Smooth muscle cell (in vitro differentiated cells): ENCODE data around the gene CD72. TPM values are rescaled to one million over a fixed set of nuclear protein-coding genes. Genes with fewer than 3 reads are reported as not detected.

ENCODE experiments used
- DNase-seq: peaks from one replicate; lab custom pipeline; 2025; ENCODE audit not compliant: unreplicated experiment; lab: John Stamatoyannopoulos, UW
- H2AFZ ChIP-seq: fragments of 200-600 bp; sonication (generic); 2 replicates; pipeline ENCODE4 v1.6.0; 2016; ENCODE audit warnings: antibody characterized with exemption, low read depth, mild to moderate bottlenecking
- H3F3A ChIP-seq: fragments of 200-600 bp; sonication (generic); 2 replicates; pipeline ENCODE4 v1.6.0; 2017; ENCODE audit warnings: antibody characterized with exemption, low read depth
- H3K27ac ChIP-seq: fragments of 200-600 bp; sonication (generic); 2 replicates; pipeline ENCODE4 v1.5.1; 2016; ENCODE audit warnings: low read depth, mild to moderate bottlenecking
- H3K27me3 ChIP-seq: fragments of 200-600 bp; sonication (generic); 2 replicates; pipeline ENCODE4 v1.6.1; 2016; ENCODE audit warnings: low read depth, mild to moderate bottlenecking
- H3K36me3 ChIP-seq: fragments of 200-600 bp; sonication (generic); 2 replicates; pipeline ENCODE4 v1.5.1; 2016; ENCODE audit warnings: low read depth
- H3K4me1 ChIP-seq: fragments of 200-600 bp; sonication (generic); 2 replicates; pipeline ENCODE4 v1.5.1; 2016; ENCODE audit warnings: low read depth
- H3K4me2 ChIP-seq: fragments of 200-600 bp; sonication (generic); 2 replicates; pipeline ENCODE4 v1.6.0; 2016; ENCODE audit warnings: mild to moderate bottlenecking
- H3K4me3 ChIP-seq: fragments of 200-600 bp; sonication (generic); 2 replicates; pipeline ENCODE4 v1.5.1; 2016; ENCODE audit warnings: mild to moderate bottlenecking
- H3K79me2 ChIP-seq: fragments of 200-600 bp; sonication (generic); 2 replicates; pipeline ENCODE4 v1.6.0; 2016; ENCODE audit warnings: low read depth, mild to moderate bottlenecking
- H3K9ac ChIP-seq: fragments of 200-600 bp; sonication (generic); 2 replicates; pipeline ENCODE4 v1.6.0; 2016; ENCODE audit warnings: low read depth
- H3K9me3 ChIP-seq: fragments of 200-600 bp; sonication (generic); replicated peaks from 2 replicates; pipeline ENCODE4 v1.5.1; 2016; ENCODE audit warnings: low read depth
- H4K20me1 ChIP-seq: fragments of 200-600 bp; sonication (generic); 2 replicates; pipeline ENCODE4 v1.6.0; 2016; ENCODE audit warnings: low read depth
- WGBS: methylation state at CpG from one replicate; pipeline ENCODE4 v1.1.7; 2016; ENCODE audit warnings: low lambda C conversion rate; 5-methylcytosine and 5-hydroxymethylcytosine counted together
- microRNA-seq: library from miRNA; unstranded; fragments of <30 nt; microRNA quantifications from one replicate; pipeline ENCODE4, GENCODE V29; 2016; ENCODE audit warnings: borderline number of aligned reads
- polyA plus RNA-seq: library from polyadenylated mRNA; unstranded; fragments of >200 nt; fragmentation: Nextera tagmentation; extraction: Ambion mirVana; gene quantifications from 2 replicates; pipeline ENCODE4 v1.2.1, GENCODE V29; 2016
- small RNA-seq: library from RNA; depleted of rRNA; stranded (forward); fragments of <200 nt; gene quantifications from one replicate; pipeline ENCODE3, GENCODE V24; 2014
- total RNA-seq: library from RNA; depleted of rRNA; stranded (reverse); fragments of >200 nt; gene quantifications from 2 replicates; pipeline ENCODE4 v1.2.3, GENCODE V29; 2014
- TF ChIP-seq, protein P1 (sequence below): fragments of 200-600 bp; sonication (generic); IDR thresholded peaks from 2 replicates; pipeline ENCODE4 v1.5.1; 2017; ENCODE audit warnings: borderline replicate concordance, mild to moderate bottlenecking, antibody characterized with exemption; ENCODE audit not compliant: insufficient read depth, poor library complexity, severe bottlenecking

Gene CD72
- total and polyA plus RNA-seq, 2 experiments from 2014 or later = 0.45 to 2.9 TPM

DNA sequence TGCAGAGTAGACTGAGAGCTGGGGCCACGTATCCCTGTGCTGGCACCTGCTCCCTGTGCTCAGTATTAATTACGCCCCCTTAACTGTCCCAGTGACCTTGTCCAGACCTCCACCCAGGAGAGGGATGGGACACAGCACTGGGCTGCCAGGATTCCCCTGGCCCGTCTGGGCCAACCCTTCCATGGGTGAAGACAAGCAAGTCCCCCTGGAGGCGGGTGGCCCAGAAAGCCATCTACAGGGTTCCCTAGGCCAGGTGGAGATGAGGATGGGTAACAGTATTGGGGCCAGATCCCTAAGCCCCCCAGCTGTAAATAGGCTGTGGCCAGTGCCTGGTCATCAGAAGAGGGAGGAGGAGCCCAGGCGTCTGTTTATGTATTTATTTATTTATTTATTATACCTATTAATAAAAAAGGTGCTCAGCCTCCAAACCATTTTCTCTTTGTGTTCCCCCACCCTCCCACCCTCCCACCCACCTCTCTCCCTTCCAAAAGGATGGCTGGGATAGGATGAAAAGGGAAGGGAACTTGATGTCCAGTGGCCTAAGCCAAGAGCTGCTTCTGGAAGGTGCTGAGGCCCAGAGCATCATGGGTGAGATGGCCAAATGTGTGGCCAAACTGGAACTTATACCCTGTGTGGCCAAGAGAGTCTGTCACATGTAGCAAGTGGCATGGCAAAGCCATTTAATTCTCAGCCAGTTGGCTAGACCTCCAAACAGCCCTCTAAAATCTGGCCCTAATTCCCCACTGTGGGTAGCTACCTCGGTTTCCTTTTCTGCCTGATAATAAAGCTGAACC is 56.5 kb downstream of the CD72 start:
- no peak for DNase-seq
- no peaks in the 10 kb centered on the region for H3F3A ChIP-seq
- no peak overlapping the region for H2AFZ ChIP-seq
- H3K27ac ChIP-seq = no peak overlapping the region
- no peaks in the 10 kb centered on the region for H3K4me1 ChIP-seq
- H4K20me1 ChIP-seq = no peaks in the 10 kb centered on the region
- no peak overlapping the region for H3K4me3 ChIP-seq
- no peaks in the 10 kb centered on the region for H3K9me3 ChIP-seq
- TF ChIP-seq, protein P1, sequence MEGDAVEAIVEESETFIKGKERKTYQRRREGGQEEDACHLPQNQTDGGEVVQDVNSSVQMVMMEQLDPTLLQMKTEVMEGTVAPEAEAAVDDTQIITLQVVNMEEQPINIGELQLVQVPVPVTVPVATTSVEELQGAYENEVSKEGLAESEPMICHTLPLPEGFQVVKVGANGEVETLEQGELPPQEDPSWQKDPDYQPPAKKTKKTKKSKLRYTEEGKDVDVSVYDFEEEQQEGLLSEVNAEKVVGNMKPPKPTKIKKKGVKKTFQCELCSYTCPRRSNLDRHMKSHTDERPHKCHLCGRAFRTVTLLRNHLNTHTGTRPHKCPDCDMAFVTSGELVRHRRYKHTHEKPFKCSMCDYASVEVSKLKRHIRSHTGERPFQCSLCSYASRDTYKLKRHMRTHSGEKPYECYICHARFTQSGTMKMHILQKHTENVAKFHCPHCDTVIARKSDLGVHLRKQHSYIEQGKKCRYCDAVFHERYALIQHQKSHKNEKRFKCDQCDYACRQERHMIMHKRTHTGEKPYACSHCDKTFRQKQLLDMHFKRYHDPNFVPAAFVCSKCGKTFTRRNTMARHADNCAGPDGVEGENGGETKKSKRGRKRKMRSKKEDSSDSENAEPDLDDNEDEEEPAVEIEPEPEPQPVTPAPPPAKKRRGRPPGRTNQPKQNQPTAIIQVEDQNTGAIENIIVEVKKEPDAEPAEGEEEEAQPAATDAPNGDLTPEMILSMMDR = no peak
- no peaks in the 10 kb centered on the region for H3K27me3 ChIP-seq
- H3K4me2 ChIP-seq = no peak overlapping the region
- 93% methylated on average over 6 of the region's 6 CpGs for WGBS
- H3K9ac ChIP-seq = no peak overlapping the region
- no peaks in the 10 kb centered on the region for H3K79me2 ChIP-seq
- no peaks in the 10 kb centered on the region for H3K36me3 ChIP-seq

DNA sequence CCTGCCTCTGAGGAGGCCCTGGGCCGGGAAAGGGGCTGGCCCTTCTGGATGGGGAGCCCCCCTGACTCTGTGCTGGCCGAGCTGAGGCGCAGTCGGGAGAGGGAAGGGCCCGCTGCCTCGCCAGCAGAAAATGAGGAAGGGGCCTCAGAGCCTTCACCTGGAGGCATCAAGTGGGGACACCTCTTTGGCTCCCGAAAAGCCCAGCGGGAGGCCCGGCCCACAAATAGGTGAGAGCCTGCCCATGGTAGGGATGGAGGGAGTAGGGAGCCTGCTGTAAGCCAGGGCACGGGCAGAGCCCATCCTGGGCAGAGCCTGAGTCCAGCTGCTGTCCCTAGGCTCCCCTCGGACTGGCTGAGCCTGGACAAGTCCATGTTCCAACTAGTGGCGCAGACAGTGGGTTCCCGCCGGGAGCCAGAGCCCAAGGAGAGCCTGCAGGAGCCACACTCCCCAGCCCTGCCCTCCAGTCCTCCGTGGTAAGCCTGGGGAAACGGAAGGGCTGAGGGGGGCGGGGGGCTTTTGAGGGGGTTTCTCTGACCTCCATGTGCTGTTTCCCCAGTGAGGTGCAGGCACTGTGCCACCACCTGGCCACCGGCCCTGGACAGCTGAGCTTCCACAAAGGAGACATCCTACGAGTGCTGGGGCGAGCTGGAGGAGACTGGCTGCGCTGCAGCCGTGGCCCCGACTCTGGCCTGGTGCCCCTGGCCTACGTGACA is 57.4 kb downstream of the CD72 start:
- TF ChIP-seq, protein P1 = no peak
- no peak for DNase-seq
- H3K36me3 ChIP-seq = no peaks in the 10 kb centered on the region
- H3F3A ChIP-seq = no peaks in the 10 kb centered on the region
- no peaks in the 10 kb centered on the region for H4K20me1 ChIP-seq
- H3K4me2 ChIP-seq = no peak overlapping the region
- H3K9ac ChIP-seq = no peak overlapping the region
- H3K4me1 ChIP-seq = no peaks in the 10 kb centered on the region
- H2AFZ ChIP-seq = no peak overlapping the region
- no peaks in the 10 kb centered on the region for H3K9me3 ChIP-seq
- no peak overlapping the region for H3K27ac ChIP-seq
- no peak overlapping the region for H3K4me3 ChIP-seq
- no peaks in the 10 kb centered on the region for H3K27me3 ChIP-seq
- 96% methylated on average over 24 of the region's 24 CpGs for WGBS
- no peaks in the 10 kb centered on the region for H3K79me2 ChIP-seq

Small RNA genes lying within 50 kb of the gene (microRNA-seq; reads per million reads assigned to microRNA genes)
- 4.1 reads per million for gene MIR4667

Small RNA genes lying within 50 kb of the gene (small RNA-seq; reads per million reads assigned to genes)
- gene MIR4667 = not detected
- not detected for gene RMRP
- gene RPS29P17 = not detected

Other genes with a start within 250 kb of the CD72 start
- 16.5 and 18.1 TPM in 2 replicates for gene RUSC2, start 128.3 kb downstream of the CD72 start, total RNA-seq
- gene RUSC2, start 128.3 kb downstream of the CD72 start, polyA plus RNA-seq = 21.8 and 29.5 TPM in 2 replicates
- gene TESK1, start 13.2 kb downstream of the CD72 start, total RNA-seq = 10.0 and 14.2 TPM in 2 replicates
- gene TESK1, start 13.2 kb downstream of the CD72 start, polyA plus RNA-seq = 19.4 and 25.6 TPM in 2 replicates
- gene SIT1, start 32.5 kb upstream of the CD72 start, total RNA-seq = not detected in 2 replicates
- not detected in 2 replicates for gene SIT1, start 32.5 kb upstream of the CD72 start, polyA plus RNA-seq
- 10,156 and 21,067 TPM in 2 replicates for gene RMRP, start 39.6 kb upstream of the CD72 start, total RNA-seq
- gene RMRP, start 39.6 kb upstream of the CD72 start, polyA plus RNA-seq = not detected in 2 replicates
- 9.8 and 19.6 TPM in 2 replicates for gene CCDC107, start 39.9 kb upstream of the CD72 start, total RNA-seq
- 35.5 and 37.1 TPM in 2 replicates for gene CCDC107, start 39.9 kb upstream of the CD72 start, polyA plus RNA-seq
- 0.49 and 2.1 TPM in 2 replicates for gene ARHGEF39, start 46.8 kb upstream of the CD72 start, total RNA-seq
- 1.9 and 2.9 TPM in 2 replicates for gene ARHGEF39, start 46.8 kb upstream of the CD72 start, polyA plus RNA-seq
- 1.7 and 4.6 TPM in 2 replicates for gene CA9, start 55.5 kb upstream of the CD72 start, total RNA-seq
- gene CA9, start 55.5 kb upstream of the CD72 start, polyA plus RNA-seq = 5.9 TPM in 1 of 2 replicates, not detected in the other
- 854 and 925 TPM in 2 replicates for gene TPM2, start 71.5 kb upstream of the CD72 start, total RNA-seq
- 2,012 and 2,131 TPM in 2 replicates for gene TPM2, start 71.5 kb upstream of the CD72 start, polyA plus RNA-seq
- gene TLN1, start 113.8 kb upstream of the CD72 start, total RNA-seq = 130 and 150 TPM in 2 replicates
- gene TLN1, start 113.8 kb upstream of the CD72 start, polyA plus RNA-seq = 112 and 145 TPM in 2 replicates
- 66.9 and 73.5 TPM in 2 replicates for gene CREB3, start 114.3 kb upstream of the CD72 start, total RNA-seq
- gene CREB3, start 114.3 kb upstream of the CD72 start, polyA plus RNA-seq = 81.0 and 99.2 TPM in 2 replicates
- 33.8 and 37.8 TPM in 2 replicates for gene GBA2, start 130.8 kb upstream of the CD72 start, total RNA-seq
- 35.3 and 52.7 TPM in 2 replicates for gene GBA2, start 130.8 kb upstream of the CD72 start, polyA plus RNA-seq
- 15.3 and 18.3 TPM in 2 replicates for gene RGP1, start 130.9 kb upstream of the CD72 start, total RNA-seq
- gene RGP1, start 130.9 kb upstream of the CD72 start, polyA plus RNA-seq = 12.8 and 14.6 TPM in 2 replicates
- not detected in 2 replicates for gene MSMP, start 135.9 kb upstream of the CD72 start, total RNA-seq
- gene MSMP, start 135.9 kb upstream of the CD72 start, polyA plus RNA-seq = not detected in 2 replicates
- gene NPR2, start 173.2 kb upstream of the CD72 start, total RNA-seq = 19.4 and 24.8 TPM in 2 replicates
- gene NPR2, start 173.2 kb upstream of the CD72 start, polyA plus RNA-seq = 16.4 and 20.1 TPM in 2 replicates
- 0.85 TPM in 1 of 2 replicates, not detected in the other for gene SPAG8, start 193.8 kb upstream of the CD72 start, total RNA-seq
- 0.44 and 1.2 TPM in 2 replicates for gene SPAG8, start 193.8 kb upstream of the CD72 start, polyA plus RNA-seq
- 7.7 and 20.4 TPM in 2 replicates for gene HINT2, start 196.6 kb upstream of the CD72 start, total RNA-seq
- 66.7 and 67.8 TPM in 2 replicates for gene HINT2, start 196.6 kb upstream of the CD72 start, polyA plus RNA-seq
- not detected in 2 replicates for gene FAM221B, start 210.3 kb upstream of the CD72 start, total RNA-seq
- not detected in 2 replicates for gene FAM221B, start 210.3 kb upstream of the CD72 start, polyA plus RNA-seq
- gene TMEM8B, start 210.8 kb upstream of the CD72 start, total RNA-seq = 4.5 and 4.9 TPM in 2 replicates
- gene TMEM8B, start 210.8 kb upstream of the CD72 start, polyA plus RNA-seq = 12.4 and 18.7 TPM in 2 replicates